GM21576 (cell line): ENCODE results near the gene P2RX1.
"Not testable (repeated sequence)": the region's sequence is repeated elsewhere in the genome, so short reads cannot be mapped to it uniquely, and the experiment has no call there.

ENCODE experiments used
- ATAC-seq: cut with Tn5 transposase; IDR thresholded peaks from one replicate; pipeline ENCODE4 v1.9.1; 2021; ENCODE audit warnings: mild to moderate bottlenecking, moderate library complexity; ENCODE audit not compliant: unreplicated experiment

Gene P2RX1

DNA sequence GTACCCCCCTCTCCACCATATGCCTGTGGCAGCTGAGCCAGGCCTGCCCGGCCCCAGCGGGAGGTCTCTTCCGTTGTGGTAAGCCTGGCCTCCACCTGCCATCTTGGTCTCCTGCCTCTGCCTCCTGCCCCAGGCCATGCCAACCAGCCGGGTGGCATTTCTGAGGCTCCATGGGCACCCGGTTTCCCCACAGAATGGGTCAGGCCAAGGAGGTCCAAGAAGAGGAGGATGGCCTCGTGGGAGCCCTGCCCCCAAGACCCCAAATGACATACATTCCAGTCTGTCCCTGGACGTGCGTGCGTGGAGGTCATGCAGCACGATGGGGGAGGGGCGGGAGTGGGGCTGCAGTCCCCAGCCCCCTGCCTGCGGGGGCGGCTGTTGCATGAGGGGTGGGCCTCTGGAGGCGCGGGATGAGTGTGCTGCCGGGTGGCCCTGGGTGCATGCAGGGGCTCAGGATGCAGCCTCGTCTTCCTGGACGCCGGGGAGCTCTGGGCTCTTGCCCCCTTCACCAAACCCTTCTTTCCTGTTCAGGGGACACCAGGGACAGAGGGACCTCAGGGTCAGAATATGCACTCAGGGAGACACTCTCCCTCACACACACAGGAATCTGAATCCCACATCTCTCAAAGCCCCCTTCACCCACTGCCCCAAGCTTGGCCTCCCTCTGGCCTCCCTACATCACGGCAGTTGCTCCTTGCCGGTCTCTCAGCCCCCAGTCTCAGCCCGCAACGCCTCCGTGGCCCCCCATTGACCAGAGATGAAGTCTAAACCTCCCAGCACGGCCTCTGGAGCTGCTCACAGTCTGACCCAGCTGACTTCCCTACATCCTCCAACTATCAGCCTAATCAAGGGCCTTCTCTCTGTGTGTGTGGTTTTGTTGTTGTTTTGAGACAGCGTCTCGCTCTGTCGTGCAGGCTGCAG, 54.2 kb downstream of the P2RX1 start:
- no peak for ATAC-seq

DNA sequence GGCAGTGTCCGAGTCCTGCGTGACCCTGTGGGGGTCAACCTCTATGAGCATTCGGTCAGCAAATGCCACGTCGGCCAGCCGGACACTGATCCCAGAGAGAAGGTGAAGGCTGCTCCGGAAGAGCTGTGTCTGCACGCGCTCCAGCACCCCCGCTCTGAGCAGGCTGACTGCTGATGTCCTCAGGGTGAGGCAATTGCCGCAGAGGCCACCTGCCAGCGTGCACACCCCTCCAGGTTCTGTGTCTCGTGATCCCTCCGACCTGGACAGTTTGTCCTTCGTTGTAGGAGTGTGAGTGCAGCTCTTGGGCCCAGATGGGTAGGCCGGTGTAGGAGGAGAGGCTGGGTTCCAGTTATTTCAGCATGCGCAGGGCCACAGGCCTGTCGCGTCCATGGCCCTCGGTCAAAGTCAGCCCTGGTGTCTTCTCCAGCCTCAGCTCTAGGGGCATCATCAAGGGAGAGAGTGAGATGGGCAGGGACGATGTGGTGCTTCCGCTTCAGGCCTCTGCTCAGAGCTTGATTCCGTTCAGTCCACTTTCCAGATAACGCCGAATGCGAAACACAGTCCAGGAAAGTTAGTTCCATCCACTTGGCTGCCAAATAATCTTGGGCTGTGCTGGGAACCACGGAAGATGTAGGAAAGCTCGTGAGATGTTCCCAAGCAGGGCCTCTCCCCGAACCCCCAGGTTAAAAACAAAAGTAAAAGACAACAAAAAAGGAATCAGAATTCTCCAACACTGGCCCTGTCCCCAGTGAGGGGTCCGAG, 55.1 kb downstream of the P2RX1 start:
- no peak for ATAC-seq

DNA sequence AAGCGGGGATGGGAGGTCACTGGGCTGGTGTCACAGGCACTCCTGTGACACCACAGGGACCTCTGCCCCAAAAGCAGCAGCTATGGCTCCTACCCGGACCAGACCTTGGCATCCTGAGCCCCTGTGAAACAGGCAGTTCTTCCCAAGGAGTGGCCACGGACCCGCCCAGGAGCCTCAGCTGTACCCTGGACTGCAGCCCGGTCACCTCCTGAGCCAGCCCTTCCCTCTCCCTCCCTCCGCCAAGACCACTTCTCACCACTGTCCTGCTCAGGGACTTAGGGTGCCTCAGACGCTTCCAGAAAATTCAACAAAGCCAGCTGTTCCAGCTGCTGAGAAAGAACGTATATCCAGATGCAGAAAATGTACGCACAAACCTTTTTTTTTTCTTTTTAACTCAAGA, 56.3 kb downstream of the P2RX1 start:
- no peak for ATAC-seq

DNA sequence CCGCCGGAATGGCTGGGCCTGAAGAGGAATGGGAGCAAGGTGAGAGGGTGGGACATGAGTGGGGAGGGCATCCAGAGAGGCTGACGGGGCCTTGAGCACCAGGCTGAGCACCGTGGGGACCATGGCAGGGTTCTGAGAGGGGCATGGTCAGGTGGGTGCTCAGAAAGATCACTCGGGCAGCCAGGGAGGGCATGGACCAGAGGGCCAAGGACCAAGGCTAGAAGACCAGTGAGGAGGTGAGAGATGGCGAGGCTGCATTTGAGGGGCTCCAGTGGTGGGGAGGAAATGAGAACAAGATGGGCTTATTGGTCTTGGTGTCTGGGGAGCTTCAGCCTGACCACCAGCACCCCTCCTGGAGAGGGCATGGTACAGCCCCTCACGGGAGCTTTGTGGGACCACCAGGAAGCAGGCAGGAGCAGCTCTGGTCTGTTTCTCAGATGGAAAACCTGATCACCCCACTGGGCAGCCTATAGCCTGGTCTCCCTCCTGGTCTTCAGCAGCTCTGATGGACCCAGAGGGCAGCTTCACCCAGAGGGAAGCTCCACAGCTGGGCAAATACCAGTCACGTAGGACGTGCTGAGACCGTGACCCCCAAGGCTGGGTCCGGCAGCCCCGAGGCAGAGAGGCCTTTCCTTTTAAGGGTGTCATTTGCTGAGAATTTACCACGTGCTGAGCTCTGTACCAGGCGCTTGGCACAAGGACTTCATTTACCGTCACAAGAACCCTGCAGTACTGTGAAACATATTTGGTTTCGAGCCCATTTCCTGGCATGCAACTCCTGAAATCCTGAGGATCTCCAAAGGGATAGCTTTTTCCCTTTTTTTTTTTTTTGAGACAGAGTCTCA, 58.8 kb downstream of the P2RX1 start:
- ATAC-seq: no peak

DNA sequence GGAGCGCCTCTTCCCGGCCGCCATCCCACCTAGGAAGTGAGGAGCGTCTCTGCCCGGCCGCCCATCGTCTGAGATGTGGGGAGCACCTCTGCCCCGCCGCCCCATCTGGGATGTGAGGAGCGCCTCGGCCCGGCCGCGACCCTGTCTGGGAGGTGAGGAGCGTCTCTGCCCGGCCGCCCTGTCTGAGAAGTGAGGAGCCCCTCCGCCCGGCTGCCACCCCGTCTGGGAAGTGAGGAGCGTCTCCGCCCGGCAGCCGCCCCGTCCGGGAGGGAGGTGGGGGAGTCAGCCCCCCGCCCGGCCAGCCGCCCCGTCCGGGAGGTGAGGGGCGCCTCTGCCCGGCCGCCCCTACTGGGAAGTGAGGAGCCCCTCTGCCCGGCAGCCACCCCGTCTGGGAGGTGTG, 62.1 kb downstream of the P2RX1 start:
- not testable (repeated sequence) for ATAC-seq

DNA sequence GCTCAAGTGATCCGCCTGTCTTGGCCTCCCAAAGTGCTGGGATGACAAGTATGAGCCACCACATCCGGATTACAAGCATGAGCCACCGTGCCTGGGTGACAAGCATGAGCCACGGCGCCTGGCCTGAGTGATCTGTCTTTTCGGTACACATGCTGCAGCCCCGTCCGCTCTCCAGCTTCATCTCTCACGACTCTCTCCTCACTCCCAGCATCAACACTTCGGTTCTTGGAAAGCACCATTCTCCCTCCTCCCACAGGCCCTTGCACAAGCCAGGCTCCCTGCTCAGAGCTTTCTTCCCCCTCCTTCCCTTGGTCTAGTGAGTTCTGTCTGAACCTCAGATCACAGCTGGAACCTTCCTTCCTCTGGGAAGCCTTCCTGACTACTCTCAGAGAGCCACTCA, 63.7 kb downstream of the P2RX1 start:
- ATAC-seq: no peak

DNA sequence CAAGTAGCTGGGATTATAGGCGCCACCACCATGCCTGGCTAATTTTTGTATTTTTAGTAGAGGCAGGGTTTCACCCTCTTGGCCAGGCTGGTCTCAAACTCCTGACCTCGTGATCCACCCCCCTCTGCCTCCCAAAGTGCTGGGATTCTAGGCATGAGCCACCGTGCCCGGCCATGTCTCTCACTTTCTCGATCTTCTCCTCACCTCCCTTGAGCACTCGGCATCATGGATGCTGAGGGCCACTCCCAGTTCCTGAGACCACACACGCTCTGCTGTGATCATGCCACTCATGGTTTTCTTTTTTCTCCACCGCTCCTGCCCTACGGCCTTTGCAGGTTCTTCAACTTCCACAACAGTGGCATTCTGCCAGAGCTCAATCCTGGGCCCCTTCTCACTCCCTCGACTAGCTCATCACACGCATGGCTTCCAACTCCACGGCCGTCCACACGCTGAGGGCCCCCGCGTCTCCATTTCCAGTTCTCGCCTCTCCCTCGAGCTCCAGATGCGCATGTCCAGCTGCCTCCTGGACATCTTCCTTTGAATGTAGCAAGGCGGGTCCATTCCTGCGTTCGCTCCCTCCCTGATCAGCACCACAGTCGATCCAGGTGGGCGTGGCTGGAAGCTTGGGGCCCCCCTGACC, 64.7 kb downstream of the P2RX1 start:
- ATAC-seq: no peak

DNA sequence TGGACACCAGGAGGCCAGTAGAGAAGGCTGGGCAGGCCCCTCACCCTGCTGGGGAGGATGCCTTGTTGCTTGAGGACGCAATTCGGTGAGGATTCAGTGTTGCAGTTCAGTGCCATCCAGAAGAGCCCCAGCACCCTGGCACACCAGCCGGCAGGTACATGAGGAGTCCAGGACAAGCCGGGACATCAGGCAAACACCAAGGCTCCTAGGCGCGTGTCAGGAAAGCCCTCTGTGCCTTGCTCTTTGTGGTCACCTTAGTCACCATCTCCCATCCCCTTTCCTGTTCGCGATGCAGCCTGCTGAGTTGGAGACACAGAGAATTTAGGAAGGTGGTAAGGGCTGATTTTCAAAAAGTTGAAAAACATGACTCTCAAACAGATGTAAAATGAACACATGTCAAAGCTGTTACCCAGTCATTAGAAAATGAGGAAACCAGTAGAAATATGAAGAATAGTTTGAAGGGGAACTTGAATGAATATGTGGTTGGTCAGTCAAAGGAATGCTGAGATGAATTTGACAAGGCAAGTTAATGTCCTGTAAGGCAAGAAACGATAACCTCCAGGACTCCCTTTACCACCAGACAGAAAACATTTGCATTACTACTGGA, 67.9 kb downstream of the P2RX1 start:
- ATAC-seq: no peak

DNA sequence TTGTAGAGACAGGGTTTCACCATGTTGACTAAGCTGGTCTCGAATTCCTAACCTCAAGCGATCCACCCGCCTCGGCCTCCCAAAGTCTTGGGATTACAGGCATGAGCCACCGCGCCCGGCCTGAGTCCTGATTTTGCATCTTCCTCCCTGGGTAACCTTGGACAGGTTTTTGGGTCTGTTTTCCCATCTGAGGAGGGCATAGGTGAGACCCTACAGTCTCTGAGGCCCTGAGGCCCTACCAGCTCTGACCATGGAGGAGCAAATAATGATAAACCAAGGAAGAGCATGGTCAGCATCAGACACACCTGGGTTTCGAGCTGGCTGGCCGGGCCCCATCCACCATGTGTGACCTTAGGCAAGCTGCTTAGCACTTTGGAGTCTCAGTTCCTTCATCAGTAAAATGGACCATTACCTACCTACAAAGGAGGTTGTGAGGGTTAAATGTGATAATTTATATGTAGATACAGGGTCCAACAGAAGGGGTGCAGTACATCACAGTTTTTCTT, 69.0 kb downstream of the P2RX1 start:
- ATAC-seq: no peak
